A673 (cell line): ENCODE results near the gene MUS81. TPM values are rescaled to one million over a fixed set of nuclear protein-coding genes. Genes with fewer than 3 reads are reported as not detected.

Experiments
- BruUV-seq: library from RNA; stranded (reverse); fragments of 400-500 nt; replicated peaks from 2 replicates; lab custom pipeline; 2021; lab: Mats Ljungman, UMichigan
- CTCF ChIA-PET: fragments of 300-600 bp; sonication (Branson Sonifier 250); formaldehyde crosslinking; loops from one replicate; lab custom pipeline; 2022; ENCODE audit warnings: antibody characterized with exemption; lab: Charles Lee
- POLR2A ChIA-PET: fragments of 300-600 bp; sonication (Branson Sonifier 250); formaldehyde crosslinking; loops from one replicate; lab custom pipeline; 2022; ENCODE audit warnings: antibody characterized with exemption; ENCODE audit not compliant: low non-redundant PET; lab: Charles Lee
- DNase-seq: peaks from one replicate; pipeline ENCODE4 v3.0.0-alpha.2; 2015; ENCODE audit warnings: low spot score
- H3K27ac ChIP-seq: fragments of 200-600 bp; sonication (generic); 2 replicates; pipeline ENCODE4 v1.5.1; 2016; ENCODE audit warnings: mixed run types, low read depth, mild to moderate bottlenecking, mixed read lengths, antibody characterized with exemption, low read length; ENCODE audit not compliant: poor library complexity, severe bottlenecking
- H3K27me3 ChIP-seq: fragments of 200-600 bp; sonication (generic); replicated peaks from 2 replicates; pipeline ENCODE4 v1.6.1; 2017; ENCODE audit warnings: mixed run types, low read depth, mild to moderate bottlenecking, mixed read lengths, antibody characterized with exemption, low read length; ENCODE audit not compliant: insufficient read depth, poor library complexity
- H3K36me3 ChIP-seq: fragments of 200-600 bp; sonication (generic); 2 replicates; pipeline ENCODE4 v1.6.1; 2016; ENCODE audit warnings: mixed run types, mild to moderate bottlenecking, mixed read lengths, antibody characterized with exemption, low read length; ENCODE audit not compliant: insufficient read depth, poor library complexity, severe bottlenecking
- H3K4me1 ChIP-seq: fragments of 200-600 bp; sonication (generic); 2 replicates; pipeline ENCODE4 v1.6.1; 2017; ENCODE audit warnings: mixed run types, mild to moderate bottlenecking, mixed read lengths, antibody characterized with exemption, low read length; ENCODE audit not compliant: insufficient read depth, poor library complexity, severe bottlenecking
- H3K4me3 ChIP-seq: fragments of 200-600 bp; sonication (generic); 2 replicates; pipeline ENCODE4 v1.5.1; 2016; ENCODE audit warnings: low read depth, mixed run types, mild to moderate bottlenecking, mixed read lengths, low read length; ENCODE audit not compliant: poor library complexity, severe bottlenecking
- H3K9me3 ChIP-seq: fragments of 200-600 bp; sonication (generic); 2 replicates; pipeline ENCODE4 v1.6.1; 2016; ENCODE audit warnings: mixed run types, low read depth, mild to moderate bottlenecking, mixed read lengths, antibody characterized with exemption, low read length; ENCODE audit not compliant: poor library complexity, severe bottlenecking
- CTCF ChIP-seq: fragments of 300-800, 200-600 bp; sonication (generic); conservative IDR thresholded peaks from 2 replicates; pipeline ENCODE4 v1.5.1; 2017; ENCODE audit warnings: low read depth, mild to moderate bottlenecking, antibody characterized with exemption, low read length, moderate library complexity, mixed read lengths
- EZH2 ChIP-seq: fragments of 200-600 bp; sonication (generic); IDR thresholded peaks from 2 replicates; pipeline ENCODE4 v1.6.1; 2017; ENCODE audit warnings: borderline replicate concordance, low read depth, mild to moderate bottlenecking, mixed read lengths, antibody characterized with exemption, low read length; ENCODE audit not compliant: poor library complexity, severe bottlenecking
- intact Hi-C: fragments of 100-400 bp; cut with micrococcal nuclease; formaldehyde crosslinking; loops from one replicate; pipeline ENCODE4 v1.10.0; 2022; ENCODE audit not compliant: unreplicated experiment
- total RNA-seq: library from RNA; stranded (reverse); gene quantifications from 2 replicates; pipeline ENCODE4 v1.2.3, GENCODE V29; 2021

Gene MUS81
- total RNA-seq, 1 experiment from 2014 or later = 77.4 TPM

- DNase-seq = no peak
- peaks cover 50% of the 10 kb centered on the region for H3K36me3 ChIP-seq
- BruUV-seq = no TSS peak
- peak overlapping the region; percentile 99 for H3K27ac ChIP-seq
- H3K4me3 ChIP-seq = peak overlapping the region; percentile 95
- H3K27me3 ChIP-seq = no peaks in the 10 kb centered on the region
- ChIA-PET POLR2A (interaction anchor here (0.5 to 1.4 kb wide), 10 partner anchors 9 to 854 kb away, joined by 3 to 11 read pairs (median 3); partner anchors contain the start of genes CCDC85B and FIBP), CTCF (interaction anchor here (0.5 to 2.4 kb wide), 20 partner anchors 8 to 501 kb away, joined by 3 to 65 read pairs (median 4); partner anchors contain the start of genes BANF1, CCDC85B, EIF1AD and FIBP)
- intact Hi-C loops = loop anchor here (5.0 kb wide), 1 partner anchor 1083 kb away; the partner anchor contains the start of gene SF1
- no peaks in the 10 kb centered on the region for H3K9me3 ChIP-seq
- TF ChIP-seq EZH2 = no peak
- TF ChIP-seq CTCF = no peak
- peaks cover 25% of the 10 kb centered on the region for H3K4me1 ChIP-seq
Measured at GRCh38 chr11:65859812-65860277, 388 bp upstream of the MUS81 start.

- Histone ChIP-seq H3K27me3 (no peaks in the 10 kb centered on the region), H3K36me3 (peaks cover 50% of the 10 kb centered on the region), H3K9me3 (no peaks in the 10 kb centered on the region), H3K4me3 (peak overlapping the region; percentile 95), H3K4me1 (peaks cover 22% of the 10 kb centered on the region), H3K27ac (peak overlapping the region; percentile 99)
- TF ChIP-seq EZH2 = no peak
- TF ChIP-seq CTCF = no peak
- POLR2A ChIA-PET = no interaction called here
- CTCF ChIA-PET = interaction anchor here (2.0 kb wide), 1 partner anchor 27 kb away, joined by 65 read pairs; the partner anchor contains the start of gene FIBP
- DNase-seq = no peak
- intact Hi-C loops = no loop called here
- no TSS peak for BruUV-seq
Measured at GRCh38 chr11:65861165-65861505, 902 bp downstream of the MUS81 start.

GRCh38 chr11:65861533-65862183, 1.4 kb downstream of the MUS81 start:
- peak overlapping the region; percentile 99 for H3K27ac ChIP-seq
- intact Hi-C loops = no loop called here
- H3K27me3 ChIP-seq = no peaks in the 10 kb centered on the region
- no peak for DNase-seq
- H3K4me3 ChIP-seq = peak overlapping the region; percentile 95
- H3K4me1 ChIP-seq = peaks cover 17% of the 10 kb centered on the region
- no peaks in the 10 kb centered on the region for H3K9me3 ChIP-seq
- ChIA-PET CTCF (no interaction called here), POLR2A (no interaction called here)
- TF ChIP-seq CTCF = no peak
- no peak for TF ChIP-seq EZH2
- peaks cover 48% of the 10 kb centered on the region for H3K36me3 ChIP-seq
- BruUV-seq = no TSS peak
